SK-N-SH (cell line): Measurements from ENCODE around the gene HAUS8.

ENCODE experiments used
- JUND ChIP-seq: IDR thresholded peaks from 2 replicates; pipeline ENCODE4 v1.4.0; 2012
- NFIC ChIP-seq: IDR thresholded peaks from 2 replicates; pipeline ENCODE4 v1.4.0; 2012; ENCODE audit warnings: borderline replicate concordance
- POLR2AphosphoS5 ChIP-seq: IDR thresholded peaks from 2 replicates; pipeline ENCODE4 v1.6.1; 2012; ENCODE audit warnings: low read depth, low read length
- RAD21 ChIP-seq: IDR thresholded peaks from 2 replicates; pipeline ENCODE4 v1.6.1; 2012; ENCODE audit warnings: mild to moderate bottlenecking, low read length
- RCOR1 ChIP-seq: fragments of 150-350 bp; IDR thresholded peaks from 2 replicates; pipeline ENCODE4 v1.6.1; 2017; ENCODE audit warnings: antibody characterized with exemption, low read length
- TAF1 ChIP-seq: IDR thresholded peaks from 2 replicates; pipeline ENCODE4 v1.6.1; 2012; ENCODE audit warnings: low read depth, mild to moderate bottlenecking, low read length, moderate library complexity, borderline replicate concordance
- YY1 ChIP-seq: IDR thresholded peaks from 2 replicates; pipeline ENCODE4 v1.4.0; 2012; ENCODE audit warnings: low read depth, mild to moderate bottlenecking
- TF ChIP-seq, protein P1 (sequence below): fragments of 200-600 bp; sonication (generic); IDR thresholded peaks from 2 replicates; pipeline ENCODE4 v1.6.1; 2017; ENCODE audit warnings: antibody characterized with exemption, mild to moderate bottlenecking, moderate library complexity
- TF ChIP-seq, protein P2 (sequence below): IDR thresholded peaks from 2 replicates; pipeline ENCODE4 v1.4.0; 2012; ENCODE audit warnings: low read depth, borderline replicate concordance
- TF ChIP-seq, protein P3 (sequence below): IDR thresholded peaks from 2 replicates; pipeline ENCODE4 v1.4.0; 2012; ENCODE audit warnings: low read depth

DNA sequence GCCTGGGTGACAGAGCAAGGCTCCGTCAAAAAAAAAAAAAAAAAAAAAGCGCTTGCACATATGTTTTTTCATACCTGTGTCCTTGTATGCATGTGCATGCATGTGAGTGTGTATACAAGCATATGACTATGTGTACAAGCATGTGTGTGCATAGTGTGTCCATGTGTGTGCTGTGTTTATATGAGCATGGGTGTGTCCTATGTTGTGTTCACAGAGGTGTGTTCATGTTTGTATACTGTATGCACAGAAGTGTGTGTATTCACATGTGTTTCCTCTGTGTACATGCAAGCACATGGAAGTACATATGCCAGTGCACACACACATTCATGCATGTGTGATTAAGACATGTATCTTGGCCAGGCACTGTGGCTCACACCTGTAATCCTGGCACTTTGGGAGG, 17.4 kb upstream of the HAUS8 start:
- TF ChIP-seq, protein P1, sequence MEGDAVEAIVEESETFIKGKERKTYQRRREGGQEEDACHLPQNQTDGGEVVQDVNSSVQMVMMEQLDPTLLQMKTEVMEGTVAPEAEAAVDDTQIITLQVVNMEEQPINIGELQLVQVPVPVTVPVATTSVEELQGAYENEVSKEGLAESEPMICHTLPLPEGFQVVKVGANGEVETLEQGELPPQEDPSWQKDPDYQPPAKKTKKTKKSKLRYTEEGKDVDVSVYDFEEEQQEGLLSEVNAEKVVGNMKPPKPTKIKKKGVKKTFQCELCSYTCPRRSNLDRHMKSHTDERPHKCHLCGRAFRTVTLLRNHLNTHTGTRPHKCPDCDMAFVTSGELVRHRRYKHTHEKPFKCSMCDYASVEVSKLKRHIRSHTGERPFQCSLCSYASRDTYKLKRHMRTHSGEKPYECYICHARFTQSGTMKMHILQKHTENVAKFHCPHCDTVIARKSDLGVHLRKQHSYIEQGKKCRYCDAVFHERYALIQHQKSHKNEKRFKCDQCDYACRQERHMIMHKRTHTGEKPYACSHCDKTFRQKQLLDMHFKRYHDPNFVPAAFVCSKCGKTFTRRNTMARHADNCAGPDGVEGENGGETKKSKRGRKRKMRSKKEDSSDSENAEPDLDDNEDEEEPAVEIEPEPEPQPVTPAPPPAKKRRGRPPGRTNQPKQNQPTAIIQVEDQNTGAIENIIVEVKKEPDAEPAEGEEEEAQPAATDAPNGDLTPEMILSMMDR, result no peak
- TF ChIP-seq YY1 (no peak), TAF1 (no peak), JUND (no peak), NFIC (no peak), POLR2AphosphoS5 (no peak), RCOR1 (no peak), RAD21 (no peak)
- TF ChIP-seq, protein P2, sequence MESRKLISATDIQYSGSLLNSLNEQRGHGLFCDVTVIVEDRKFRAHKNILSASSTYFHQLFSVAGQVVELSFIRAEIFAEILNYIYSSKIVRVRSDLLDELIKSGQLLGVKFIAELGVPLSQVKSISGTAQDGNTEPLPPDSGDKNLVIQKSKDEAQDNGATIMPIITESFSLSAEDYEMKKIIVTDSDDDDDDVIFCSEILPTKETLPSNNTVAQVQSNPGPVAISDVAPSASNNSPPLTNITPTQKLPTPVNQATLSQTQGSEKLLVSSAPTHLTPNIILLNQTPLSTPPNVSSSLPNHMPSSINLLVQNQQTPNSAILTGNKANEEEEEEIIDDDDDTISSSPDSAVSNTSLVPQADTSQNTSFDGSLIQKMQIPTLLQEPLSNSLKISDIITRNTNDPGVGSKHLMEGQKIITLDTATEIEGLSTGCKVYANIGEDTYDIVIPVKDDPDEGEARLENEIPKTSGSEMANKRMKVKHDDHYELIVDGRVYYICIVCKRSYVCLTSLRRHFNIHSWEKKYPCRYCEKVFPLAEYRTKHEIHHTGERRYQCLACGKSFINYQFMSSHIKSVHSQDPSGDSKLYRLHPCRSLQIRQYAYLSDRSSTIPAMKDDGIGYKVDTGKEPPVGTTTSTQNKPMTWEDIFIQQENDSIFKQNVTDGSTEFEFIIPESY, result no peak
- TF ChIP-seq, protein P3, sequence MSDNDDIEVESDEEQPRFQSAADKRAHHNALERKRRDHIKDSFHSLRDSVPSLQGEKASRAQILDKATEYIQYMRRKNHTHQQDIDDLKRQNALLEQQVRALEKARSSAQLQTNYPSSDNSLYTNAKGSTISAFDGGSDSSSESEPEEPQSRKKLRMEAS, result no peak
